Activated T-cell treated with anti-CD3 and anti-CD28 coated beads for 48 hours (primary cell): ENCODE data around the gene GOLGA6L7.
"Not testable (repeated sequence)": the region's sequence is repeated elsewhere in the genome, so short reads cannot be mapped to it uniquely, and the experiment has no call there.

Experiments used
- DNase-seq: peaks from one replicate; pipeline ENCODE4 v3.0.0-alpha.2; 2020; ENCODE audit warnings: low read depth

GOLGA6L7 gene

DNA sequence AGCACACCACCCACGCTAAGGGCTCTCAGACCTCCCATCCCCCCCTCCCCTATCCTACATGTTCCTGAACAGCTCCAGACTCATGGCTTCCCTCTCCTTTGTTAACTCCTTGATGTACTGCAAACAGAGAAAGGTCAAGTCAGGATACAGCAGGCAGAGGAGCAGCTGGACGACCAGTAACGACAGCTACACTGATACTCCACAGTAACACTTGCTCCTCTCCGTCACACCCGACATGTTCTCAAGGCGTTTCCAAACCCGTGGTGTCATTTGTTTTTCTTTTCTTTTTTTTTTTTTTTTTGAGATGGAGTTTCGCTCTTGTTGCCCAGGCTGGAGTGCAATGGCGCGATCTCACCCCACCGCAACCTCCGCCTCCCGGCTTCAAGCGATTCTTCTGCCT lies 4.3 kb downstream of the GOLGA6L7 start:
- DNase-seq = not testable (repeated sequence)

DNA sequence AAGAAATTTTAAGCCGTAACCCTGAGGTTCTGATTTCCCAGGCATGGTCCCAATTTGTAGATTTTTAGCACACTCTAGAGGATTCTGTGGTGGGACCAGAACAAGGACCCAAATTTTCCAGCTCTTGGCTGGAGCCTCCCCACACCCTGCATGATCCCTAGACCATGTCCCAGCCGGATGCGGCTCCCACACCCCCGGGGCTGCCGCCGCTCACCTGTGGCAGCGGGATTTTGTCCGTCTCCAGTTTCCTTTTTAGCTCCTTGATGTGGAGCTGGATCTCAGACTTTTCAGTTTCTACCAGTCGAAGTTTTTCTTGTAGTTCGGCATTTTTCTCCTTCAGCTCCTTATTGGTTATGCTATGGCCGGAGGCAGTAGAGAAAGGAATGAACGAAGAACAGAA lies 4.9 kb downstream of the GOLGA6L7 start:
- DNase-seq = not testable (repeated sequence)

DNA sequence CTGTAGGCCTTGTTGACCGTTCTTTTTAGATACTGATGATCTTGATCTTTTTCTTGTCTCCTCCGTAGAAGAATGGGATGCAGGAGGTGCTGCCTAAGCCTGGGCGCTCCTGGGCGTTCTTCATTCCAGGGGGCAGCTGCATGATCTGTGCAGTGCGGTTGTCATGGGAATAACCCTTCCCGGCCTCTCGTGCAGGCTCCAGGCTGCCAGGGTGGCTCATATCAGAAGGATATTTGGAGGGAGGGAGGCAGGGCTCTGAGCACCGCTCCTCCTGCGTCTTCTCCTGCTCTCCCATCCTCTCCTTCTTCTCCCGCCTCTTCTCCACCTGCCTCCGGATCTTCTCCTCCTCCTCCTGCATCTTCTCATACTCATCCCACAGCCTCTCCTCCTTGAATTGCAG lies 6.2 kb downstream of the GOLGA6L7 start:
- DNase-seq = not testable (repeated sequence)

DNA sequence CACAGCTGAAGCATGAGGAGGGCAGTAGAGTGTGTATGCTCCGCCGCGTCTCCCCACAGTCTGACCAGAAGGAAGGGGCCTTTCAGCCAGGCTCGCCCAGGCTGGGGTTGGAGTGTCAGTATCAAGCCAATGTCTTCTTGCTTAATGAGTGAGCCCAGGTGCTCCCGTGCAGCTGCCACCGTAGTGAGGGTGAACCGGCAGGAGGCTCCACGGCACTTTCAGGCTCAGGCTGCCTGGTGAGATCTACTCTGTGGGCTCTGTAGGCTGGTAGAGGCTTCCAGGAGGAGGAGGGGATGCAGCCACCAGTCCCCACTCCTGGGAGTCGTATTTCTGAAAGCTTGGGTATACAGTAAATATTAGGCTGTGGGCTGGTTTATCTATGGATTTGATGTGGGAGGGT lies 8.2 kb downstream of the GOLGA6L7 start:
- DNase-seq = not testable (repeated sequence)

DNA sequence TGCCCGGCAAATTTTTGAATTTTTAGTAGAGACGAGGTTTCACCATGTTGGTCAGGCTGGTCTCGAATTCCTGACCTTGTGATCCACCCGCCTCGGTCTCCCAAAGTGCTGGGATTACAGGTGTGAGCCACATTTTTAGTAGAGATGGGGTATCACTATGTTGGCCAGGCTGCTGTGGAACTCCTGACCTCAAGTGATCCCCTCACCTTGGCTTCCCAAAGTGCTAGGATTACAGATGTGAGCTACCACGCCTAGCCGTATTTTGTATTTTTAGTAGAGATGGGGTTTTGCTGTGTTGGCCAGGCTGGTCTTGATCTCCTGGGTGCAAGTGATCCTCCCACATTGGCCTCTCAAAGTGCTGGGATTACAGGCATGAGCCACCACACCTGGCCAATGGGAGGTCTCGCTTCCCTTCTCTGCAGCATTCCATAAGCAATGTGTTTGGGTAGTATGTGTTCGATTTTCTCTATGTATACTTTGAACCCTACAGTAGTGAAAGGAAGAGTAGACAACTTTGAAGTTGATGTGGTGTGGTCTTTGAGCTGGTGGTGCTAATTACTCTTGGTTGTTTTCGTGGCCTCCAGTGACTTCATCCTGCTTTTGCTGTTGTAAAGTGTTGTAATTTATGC lies 13.4 kb downstream of the GOLGA6L7 start:
- DNase-seq = not testable (repeated sequence)

DNA sequence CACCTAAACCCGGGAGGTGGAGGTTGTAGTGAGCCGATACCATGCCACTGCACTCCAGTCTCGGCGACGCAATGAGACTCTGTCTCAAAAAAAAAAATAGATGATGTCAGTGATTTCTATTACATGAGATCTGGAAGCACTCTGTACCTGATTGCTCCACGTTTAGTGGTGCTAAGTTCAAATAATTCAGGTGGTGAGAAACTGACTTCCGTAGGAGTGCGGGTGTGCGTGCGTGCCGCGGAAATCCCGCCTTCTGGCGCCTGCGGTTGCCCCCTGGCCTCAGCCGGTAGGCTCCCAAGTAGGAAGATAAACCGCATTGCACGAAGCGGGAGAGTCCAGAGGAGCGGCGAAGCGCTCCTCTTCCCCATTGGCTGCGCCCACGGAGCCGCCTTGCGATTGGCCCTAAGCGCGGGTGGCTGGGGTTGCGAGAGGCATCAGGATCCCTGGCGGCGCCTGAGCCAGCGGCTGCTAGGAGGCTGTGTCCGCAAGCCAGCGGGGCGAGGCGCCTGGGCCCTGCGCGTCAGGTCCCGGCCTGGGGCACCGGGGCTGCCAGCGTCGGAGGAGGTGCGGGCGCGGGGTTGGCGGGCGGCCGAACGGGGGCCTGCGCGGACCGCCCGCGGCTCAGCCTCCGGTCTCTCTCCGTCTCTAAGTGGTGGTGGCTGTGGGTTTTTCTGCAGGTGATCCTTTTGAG lies 16.4 kb downstream of the GOLGA6L7 start:
- DNase-seq = peak; percentile 62

DNA sequence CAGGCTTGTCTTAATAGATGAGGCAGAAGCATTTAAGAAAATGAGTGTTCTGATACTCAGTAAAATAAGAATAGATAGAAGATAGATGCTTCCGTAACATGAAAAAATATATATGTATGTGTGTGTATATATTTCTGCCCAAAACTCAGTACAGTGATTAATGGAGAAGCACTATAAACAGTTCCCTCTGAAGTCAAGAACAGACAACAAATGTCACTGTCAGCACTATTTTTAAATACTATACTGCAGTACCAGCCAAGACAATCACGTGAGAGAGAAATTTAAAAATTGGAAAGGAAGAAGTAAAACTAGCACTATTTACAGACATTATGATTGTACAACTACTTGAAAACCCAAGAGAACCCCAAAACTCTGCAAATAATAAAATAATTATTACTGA lies 27.0 kb downstream of the GOLGA6L7 start:
- DNase-seq = not testable (repeated sequence)

DNA sequence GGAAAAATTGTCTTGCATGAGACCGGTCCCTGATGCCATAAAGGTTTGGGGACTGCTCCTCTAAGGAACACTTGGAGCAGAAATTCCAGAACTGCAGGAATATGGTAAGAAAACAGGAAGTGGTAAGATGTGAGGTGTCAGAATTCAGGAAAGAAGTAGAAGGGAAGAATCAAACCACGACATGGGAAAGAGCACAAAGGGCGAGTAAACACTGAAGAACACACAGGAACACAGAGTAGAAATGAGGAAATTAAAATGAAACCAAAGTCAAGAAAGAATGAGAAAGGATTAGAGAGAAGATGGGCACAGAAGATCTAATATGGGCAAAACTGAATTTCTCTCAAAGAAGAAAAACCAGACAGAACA lies 28.5 kb downstream of the GOLGA6L7 start:
- not testable (repeated sequence) for DNase-seq

DNA sequence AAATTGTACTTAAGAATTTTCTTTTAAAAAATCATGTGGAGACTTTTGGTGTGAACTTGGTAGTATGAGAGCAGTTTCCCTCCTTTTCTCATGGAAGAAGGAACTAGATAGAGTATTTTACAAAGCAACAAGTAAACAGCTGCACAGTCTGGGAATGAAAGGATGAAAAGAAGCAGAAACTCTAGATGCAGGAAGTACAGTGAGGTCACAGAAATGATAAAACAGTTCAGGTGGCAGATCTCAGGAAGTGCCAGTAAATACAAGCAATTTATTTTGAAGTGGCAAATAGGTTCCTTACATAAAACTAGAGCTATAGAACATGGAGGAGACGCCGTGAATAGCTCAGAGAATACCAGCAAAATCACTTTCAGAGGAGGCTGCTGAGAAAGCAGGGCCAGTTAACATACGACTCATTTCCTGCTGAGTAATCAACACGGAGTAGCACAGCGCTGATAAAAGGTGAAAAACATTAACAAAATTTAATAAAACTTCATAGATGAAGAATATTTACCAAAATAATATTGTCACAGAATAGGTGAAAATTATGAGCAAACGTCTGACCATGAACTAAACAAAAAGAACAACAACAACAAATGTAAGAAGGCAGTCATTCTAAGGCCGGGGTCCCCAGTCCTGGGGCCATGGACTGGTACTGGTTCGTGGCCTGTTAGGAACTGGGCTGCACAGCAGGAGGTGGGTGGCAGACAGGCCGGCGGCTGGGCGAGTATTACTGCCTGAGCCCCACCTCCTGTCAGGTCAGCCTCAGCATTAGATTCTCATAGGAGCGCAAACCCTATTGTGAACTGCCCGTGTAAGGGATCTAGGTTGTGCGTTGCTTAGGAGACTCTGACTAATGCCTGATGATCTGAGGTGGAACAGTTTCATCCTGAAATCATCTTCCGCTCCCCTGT lies 29.2 kb downstream of the GOLGA6L7 start:
- not testable (repeated sequence) for DNase-seq

DNA sequence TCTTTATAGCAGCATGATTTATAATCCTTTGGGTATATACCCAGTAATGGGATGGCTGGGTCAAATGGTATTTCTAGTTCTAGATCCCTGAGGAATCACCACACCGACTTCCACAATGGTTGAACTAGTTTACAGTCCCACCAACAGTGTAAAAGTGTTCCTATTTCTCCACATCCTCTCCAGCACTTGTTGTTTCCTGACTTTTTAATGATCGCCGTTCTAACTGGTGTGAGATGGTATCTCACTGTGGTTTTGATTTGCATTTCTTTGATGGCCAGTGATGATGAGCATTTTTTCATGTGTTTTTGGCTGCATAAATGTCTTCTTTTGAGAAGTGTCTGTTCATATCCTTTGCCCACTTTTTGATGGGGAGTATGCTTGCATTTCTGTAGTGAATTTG lies 30.3 kb downstream of the GOLGA6L7 start:
- DNase-seq = not testable (repeated sequence)

DNA sequence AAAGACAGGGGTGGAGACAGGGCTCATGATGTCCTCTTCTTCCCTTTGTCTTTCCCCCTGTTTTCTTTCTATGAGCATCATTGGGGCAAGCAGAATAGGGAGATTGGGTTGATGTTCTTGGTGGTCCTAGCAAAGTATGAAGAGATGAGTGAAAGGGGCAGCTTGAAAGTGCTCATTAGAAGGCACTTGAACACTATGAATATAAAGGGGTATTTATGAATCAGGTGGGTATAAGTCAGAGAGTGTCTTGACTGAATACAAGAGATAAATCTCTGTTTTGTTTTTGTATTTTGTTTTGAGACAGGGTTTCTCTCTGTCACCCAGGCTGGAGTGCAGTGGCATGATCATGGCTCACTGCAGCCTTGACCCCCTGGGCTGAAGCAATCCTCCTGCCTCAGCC lies 34.4 kb downstream of the GOLGA6L7 start:
- not testable (repeated sequence) for DNase-seq

DNA sequence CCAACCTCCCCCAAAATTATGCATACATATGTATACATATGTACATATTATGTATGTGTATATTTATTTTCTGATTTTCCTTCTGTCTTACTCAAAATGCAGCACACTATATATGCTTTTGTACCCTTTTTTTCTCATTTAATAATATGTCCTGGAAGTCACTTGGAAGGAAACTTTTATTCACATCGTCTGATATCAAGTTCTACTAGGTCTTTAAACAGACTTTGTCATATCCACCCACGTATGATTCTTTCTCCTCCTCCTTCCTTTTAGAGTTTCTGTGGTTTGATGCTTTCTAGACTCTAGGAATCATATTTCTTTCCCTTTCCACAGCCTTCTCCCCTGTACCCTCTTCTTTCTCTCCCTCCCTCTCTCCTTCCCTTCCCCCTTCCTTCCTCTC lies 35.1 kb downstream of the GOLGA6L7 start:
- DNase-seq = not testable (repeated sequence)

DNA sequence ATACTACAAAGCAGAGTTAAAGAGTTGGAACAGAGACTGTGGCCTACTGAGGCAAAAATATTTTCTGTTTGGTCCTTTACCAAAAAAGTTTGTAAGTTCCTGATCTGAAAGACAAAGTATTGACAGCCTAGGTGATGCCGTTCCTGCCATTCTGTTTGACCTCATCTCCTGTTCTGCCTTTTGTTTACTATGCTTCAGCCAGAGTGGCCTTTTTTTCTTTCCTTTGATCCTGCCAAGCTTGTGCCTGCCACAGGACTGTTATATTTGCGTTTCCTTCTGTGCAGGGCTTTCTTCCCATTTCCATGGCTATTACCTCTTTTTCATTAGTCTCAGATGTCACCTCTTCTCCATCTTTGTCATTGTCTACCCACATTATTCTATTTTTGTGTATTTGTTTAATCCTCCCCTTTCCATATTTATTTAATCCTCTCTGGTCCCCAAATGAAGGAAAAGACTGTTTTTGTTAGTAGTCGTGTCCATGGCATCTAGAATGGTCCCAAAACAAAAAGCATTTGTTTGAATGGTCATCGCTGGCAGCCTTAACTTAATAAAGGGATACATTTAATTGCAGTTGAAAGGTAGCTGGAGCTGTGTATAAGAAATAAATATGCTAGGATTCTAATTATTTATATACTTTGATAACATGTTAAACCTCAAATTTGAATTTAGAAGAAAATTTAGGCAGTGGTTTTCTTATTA lies 36.4 kb downstream of the GOLGA6L7 start:
- not testable (repeated sequence) for DNase-seq

DNA sequence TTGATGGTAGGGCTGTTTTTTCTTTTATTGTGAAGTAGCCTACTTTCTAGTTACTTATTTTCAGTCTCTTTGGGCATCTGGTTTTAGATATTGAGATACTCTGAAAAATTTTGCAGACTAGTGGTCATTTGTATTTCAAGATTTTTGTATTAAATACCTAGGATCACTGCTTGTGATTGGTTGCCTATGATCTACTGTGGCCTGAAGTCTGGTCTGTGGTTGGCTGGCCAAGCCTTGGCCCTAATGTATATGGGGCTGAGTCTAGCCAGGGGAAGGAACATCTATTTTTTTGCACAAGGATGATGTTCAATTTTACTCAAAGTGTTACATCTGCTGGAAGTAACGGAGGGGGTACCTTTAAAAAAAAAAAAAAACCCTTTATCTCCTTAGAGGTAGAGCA lies 38.0 kb downstream of the GOLGA6L7 start:
- not testable (repeated sequence) for DNase-seq

DNA sequence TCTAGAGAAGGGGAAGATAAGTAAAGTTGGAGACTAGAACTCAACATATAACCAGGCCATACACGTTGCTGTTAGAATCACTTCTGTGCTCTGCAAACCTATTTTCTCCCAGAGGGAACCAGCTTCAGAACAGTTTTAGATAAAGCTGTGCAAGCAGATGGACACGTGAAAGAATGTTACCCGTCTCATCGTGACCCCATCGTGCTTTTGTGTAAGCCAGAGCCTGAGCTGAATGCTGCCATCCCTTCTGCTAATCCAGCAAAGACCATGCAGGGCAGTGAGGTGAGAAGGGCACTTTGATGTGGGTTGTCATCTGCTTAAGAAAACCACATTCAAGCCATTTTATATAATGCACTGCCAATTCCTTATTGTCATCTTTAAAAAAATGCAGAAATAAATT lies 40.3 kb downstream of the GOLGA6L7 start:
- not testable (repeated sequence) for DNase-seq

DNA sequence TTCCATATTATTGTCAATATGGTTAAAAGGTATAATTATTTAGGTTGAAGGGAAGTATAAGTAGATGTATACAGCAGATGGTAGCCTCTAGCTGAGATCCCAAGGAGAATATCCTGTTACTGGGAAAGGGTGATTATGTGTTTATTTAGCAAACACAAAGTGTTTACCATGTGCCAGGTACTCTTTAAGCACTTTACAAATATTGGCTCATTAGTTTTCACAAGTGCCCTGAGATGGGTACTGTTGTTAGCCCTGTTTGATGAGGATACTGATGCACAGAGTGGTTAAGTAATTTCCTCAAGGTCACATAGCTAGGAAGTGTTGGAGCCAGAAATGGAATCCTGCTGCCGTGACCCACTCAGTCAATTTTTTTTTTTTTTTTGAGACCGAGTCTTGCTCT lies 48.1 kb downstream of the GOLGA6L7 start:
- DNase-seq = not testable (repeated sequence)

DNA sequence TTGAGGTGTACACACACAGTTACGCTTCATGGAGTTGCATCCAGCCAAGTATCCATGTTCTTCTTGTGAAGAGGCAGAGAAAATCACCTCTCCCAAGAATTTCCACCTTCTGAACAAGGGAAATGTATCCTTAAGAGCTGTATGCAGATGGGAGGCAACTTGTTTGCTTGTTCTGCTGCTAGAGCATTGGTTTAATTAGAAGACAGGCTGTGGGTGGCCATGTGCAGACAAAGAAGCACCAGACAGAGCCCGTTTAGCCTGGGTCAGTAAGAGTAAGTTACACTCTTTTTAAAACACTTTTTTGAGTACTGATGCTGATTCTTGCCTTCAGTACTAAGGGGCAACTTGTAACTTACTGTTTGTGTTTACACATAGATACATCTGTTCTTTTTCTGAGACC lies 50.2 kb downstream of the GOLGA6L7 start:
- not testable (repeated sequence) for DNase-seq

DNA sequence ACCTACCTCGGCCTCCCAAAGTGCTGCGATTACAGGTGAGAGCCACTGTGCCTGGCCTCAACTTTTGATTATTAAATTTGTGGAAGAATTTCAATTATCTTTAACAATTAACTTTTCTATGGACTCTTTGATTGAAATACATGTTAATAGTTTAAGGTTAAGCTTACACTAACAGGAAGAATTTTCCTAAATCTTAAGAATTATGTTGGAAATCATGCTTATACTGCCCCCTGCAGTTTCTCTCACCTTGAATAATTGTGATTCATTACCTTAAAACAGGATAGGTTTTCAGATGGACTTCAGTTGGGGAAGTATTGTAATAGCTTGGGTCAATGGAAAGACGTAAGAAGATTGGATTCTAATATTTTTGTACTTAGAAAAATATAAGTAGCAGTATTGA lies 54.2 kb downstream of the GOLGA6L7 start:
- not testable (repeated sequence) for DNase-seq
